Naive thymus-derived CD4-positive, alpha-beta T cell (primary cell): ENCODE measurements around the gene P2RX3. TPM values are rescaled to one million over a fixed set of nuclear protein-coding genes. Genes with fewer than 3 reads are reported as not detected.

ENCODE experiments used
- ATAC-seq: fragments of 150-1000 bp; cut with Tn5 transposase; 2 replicates; pipeline ENCODE4 v1.10.0; 2021; ENCODE audit warnings: mild to moderate bottlenecking, moderate library complexity
- CTCF ChIA-PET: fragments of 350-600 bp; sonication (Branson Sonifier 250); formaldehyde crosslinking; loops from one replicate; lab custom pipeline; 2021; ENCODE audit warnings: antibody characterized with exemption; lab: Charles Lee
- POLR2A ChIA-PET: fragments of 350-600 bp; sonication (Branson Sonifier 250); formaldehyde crosslinking; loops from one replicate; lab custom pipeline; 2021; ENCODE audit warnings: antibody characterized with exemption, inconsistent platforms; lab: Charles Lee
- DNase-seq, 9 donors: peaks; one replicate each; pipeline versions ENCODE4 v3.0.0 to v3.0.0-alpha.2; 2020 to 2022; ENCODE audit warnings: mixed read lengths in 1 of 9
- H3K27ac ChIP-seq: one replicate; pipeline ENCODE4 v1.7.0; 2013; ENCODE audit warnings: mild to moderate bottlenecking, low read depth, low read length, moderate library complexity
- H3K27me3 ChIP-seq, 2 donors: one replicate each; pipeline ENCODE4 v1.7.0; 2013; ENCODE audit warnings: low read length in 2 of 2, mild to moderate bottlenecking in 2 of 2, moderate library complexity in 2 of 2; ENCODE audit not compliant: control insufficient read depth in 2 of 2, insufficient read depth in 2 of 2
- H3K36me3 ChIP-seq, 3 experiments: 1 replicate in 2 of 3; 2 replicates in 1 of 3; pipeline ENCODE4 v1.7.0; 2013; ENCODE audit warnings: low read length in 3 of 3, mild to moderate bottlenecking in 3 of 3, moderate library complexity in 1 of 3; ENCODE audit not compliant: insufficient read depth in 3 of 3, control insufficient read depth in 2 of 3
- H3K4me1 ChIP-seq, 2 donors: one replicate each; pipeline ENCODE4 v1.7.0; 2013; ENCODE audit warnings: low read length in 2 of 2, mild to moderate bottlenecking in 2 of 2, moderate library complexity in 1 of 2; ENCODE audit not compliant: control insufficient read depth in 2 of 2, insufficient read depth in 2 of 2
- H3K4me3 ChIP-seq: 2 replicates; pipeline ENCODE4 v1.7.0; 2013; ENCODE audit warnings: mild to moderate bottlenecking, low read length
- H3K9me3 ChIP-seq, 3 experiments: 1 replicate in 2 of 3; 2 replicates in 1 of 3; pipeline ENCODE4 v1.7.0; 2013; ENCODE audit warnings: low read length in 3 of 3; ENCODE audit not compliant: control insufficient read depth in 2 of 3
- H3K27ac Mint-ChIP-seq, 9 donors: one replicate each; pipeline ENCODE4 v1.8.0; 2020 to 2022; ENCODE audit warnings: mixed read lengths in 9 of 9, mild to moderate bottlenecking in 8 of 9, moderate library complexity in 5 of 9, inconsistent platforms in 2 of 9
- H3K27me3 Mint-ChIP-seq, 5 donors: one replicate each; pipeline ENCODE4 v1.8.0; 2021 to 2022; ENCODE audit warnings: mixed read lengths in 5 of 5, mild to moderate bottlenecking in 1 of 5
- H3K36me3 Mint-ChIP-seq, 5 donors: one replicate each; pipeline ENCODE4 v1.8.0; 2020 to 2022; ENCODE audit warnings: mixed read lengths in 5 of 5, mild to moderate bottlenecking in 3 of 5, inconsistent platforms in 1 of 5
- H3K4me1 Mint-ChIP-seq, 7 donors: one replicate each; pipeline ENCODE4 v1.8.0; 2020 to 2022; ENCODE audit warnings: mixed read lengths in 7 of 7, mild to moderate bottlenecking in 3 of 7, inconsistent platforms in 1 of 7
- H3K4me3 Mint-ChIP-seq, 10 donors: one replicate each; pipeline ENCODE4 v1.8.0; 2020 to 2022; ENCODE audit warnings: mild to moderate bottlenecking in 10 of 10, mixed read lengths in 10 of 10, moderate library complexity in 6 of 10, inconsistent platforms in 2 of 10
- H3K9me3 Mint-ChIP-seq, 11 donors: one replicate each; pipeline ENCODE4 v1.8.0; 2020 to 2022; ENCODE audit warnings: mixed read lengths in 11 of 11, mild to moderate bottlenecking in 4 of 11, inconsistent platforms in 1 of 11, moderate library complexity in 1 of 11
- intact Hi-C, 2 donors: fragments of 100-400 bp; cut with micrococcal nuclease; formaldehyde crosslinking; loops; one replicate each; pipeline ENCODE4 v1.15.1; 2023
- polyA plus RNA-seq, 2 donors: library from polyadenylated mRNA; unstranded; fragments of 300-500 nt; fragmentation: Illumina TruSeq; gene quantifications; one replicate each; pipeline ENCODE4 v1.2.3, GENCODE V29; 2021
- total RNA-seq, 6 experiments: library from RNA in 5 of 6; stranded (reverse) in 5 of 6; gene quantifications; 1 replicate in 5 of 6; 2 replicates in 1 of 6; pipeline ENCODE4 v1.2.3 and lab custom pipeline; 2021 to 2026

The P2RX3 gene
- total and polyA plus RNA-seq, 7 experiments from 2014 or later, result not detected

DNA sequence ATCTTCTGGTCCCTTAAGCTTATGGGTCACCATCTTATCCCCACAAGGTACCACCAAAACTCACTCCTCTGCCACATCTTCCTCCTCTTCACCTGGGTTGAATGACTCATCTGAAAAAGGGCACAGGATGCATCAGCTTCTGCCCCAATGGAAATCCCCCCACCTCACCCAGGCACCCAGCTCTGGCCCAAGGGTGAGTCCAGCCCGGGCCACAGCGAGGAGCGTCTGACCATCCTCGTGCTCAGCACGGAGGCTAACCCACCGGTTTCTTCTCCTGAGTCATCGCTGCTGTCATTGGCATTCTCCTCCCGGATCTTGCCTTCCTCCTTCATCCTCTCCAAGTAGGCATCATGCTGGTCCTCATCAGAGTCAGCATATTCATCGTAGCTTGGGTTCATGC is 8.1 kb upstream of the P2RX3 start:
- CTCF ChIA-PET, result interaction anchor here (0.9 kb wide), 1 partner anchor 1194 kb away, joined by 3 read pairs; no protein-coding TSS in a partner anchor
- H3K4me1 Mint-ChIP-seq, result peaks cover 28 to 69% (median 48%) of the 10 kb centered on the region in 7 donors

DNA sequence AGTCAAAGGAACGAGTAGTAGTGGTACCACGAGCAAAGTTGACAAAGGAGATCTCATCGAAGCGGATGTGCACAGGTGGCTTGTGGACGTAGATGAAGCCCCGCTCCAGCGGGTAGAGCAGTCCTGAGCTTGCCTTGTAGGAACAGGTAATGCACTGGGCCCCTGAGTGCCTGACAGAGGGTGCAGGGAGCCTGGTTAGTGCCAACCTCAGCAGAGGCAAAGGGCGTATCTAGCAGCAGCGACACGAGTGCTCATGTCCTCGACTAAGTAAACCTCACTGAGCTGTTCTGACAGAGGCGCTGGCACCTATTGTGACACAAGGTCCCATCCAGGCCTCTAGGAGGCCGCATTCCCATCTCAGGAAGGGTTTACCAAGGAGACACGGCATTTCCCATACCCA is 6.4 kb upstream of the P2RX3 start:
- H3K4me1 Mint-ChIP-seq, result peaks cover 19 to 63% (median 44%) of the 10 kb centered on the region in 7 donors
- Histone ChIP-seq H3K27me3 (no peaks in the 10 kb centered on the region), H3K4me3 (no peak overlapping the region), H3K27ac (no peak overlapping the region), H3K9me3 (no peaks in the 10 kb centered on the region), H3K36me3 (peaks cover 23 to 65% (median 36%) of the 10 kb centered on the region in 3 experiments), H3K4me1 (peaks cover 15 to 17% of the 10 kb centered on the region in 2 donors)
- ATAC-seq, result no peak
- ChIA-PET POLR2A (no interaction called here), CTCF (no interaction called here)
- H3K27ac Mint-ChIP-seq, result no peak overlapping the region
- no peaks in the 10 kb centered on the region for H3K9me3 Mint-ChIP-seq
- peaks cover 20 to 49% (median 41%) of the 10 kb centered on the region in 5 donors for H3K36me3 Mint-ChIP-seq
- H3K4me3 Mint-ChIP-seq, result peak overlapping the region in 1 of 10 donors; percentile 17
- intact Hi-C loops, result no loop called here
- DNase-seq, result no peak
- no peaks in the 10 kb centered on the region for H3K27me3 Mint-ChIP-seq

More for the DNA sequence above, 8.1 kb upstream of the P2RX3 start:
- Histone ChIP-seq H3K36me3 (peaks cover 23 to 69% (median 36%) of the 10 kb centered on the region in 3 experiments), H3K4me1 (peaks cover 15 to 18% of the 10 kb centered on the region in 2 donors), H3K27me3 (no peaks in the 10 kb centered on the region), H3K27ac (no peak overlapping the region), H3K4me3 (no peak overlapping the region), H3K9me3 (no peaks in the 10 kb centered on the region)
- Mint-ChIP-seq H3K27me3 (no peaks in the 10 kb centered on the region), H3K4me3 (no peak overlapping the region), H3K27ac (no peak overlapping the region), H3K36me3 (peaks cover 21 to 53% (median 43%) of the 10 kb centered on the region in 5 donors), H3K9me3 (no peaks in the 10 kb centered on the region)
- ATAC-seq, result no peak
- intact Hi-C loops, result no loop called here
- POLR2A ChIA-PET, result no interaction called here
- DNase-seq, result no peak

DNA sequence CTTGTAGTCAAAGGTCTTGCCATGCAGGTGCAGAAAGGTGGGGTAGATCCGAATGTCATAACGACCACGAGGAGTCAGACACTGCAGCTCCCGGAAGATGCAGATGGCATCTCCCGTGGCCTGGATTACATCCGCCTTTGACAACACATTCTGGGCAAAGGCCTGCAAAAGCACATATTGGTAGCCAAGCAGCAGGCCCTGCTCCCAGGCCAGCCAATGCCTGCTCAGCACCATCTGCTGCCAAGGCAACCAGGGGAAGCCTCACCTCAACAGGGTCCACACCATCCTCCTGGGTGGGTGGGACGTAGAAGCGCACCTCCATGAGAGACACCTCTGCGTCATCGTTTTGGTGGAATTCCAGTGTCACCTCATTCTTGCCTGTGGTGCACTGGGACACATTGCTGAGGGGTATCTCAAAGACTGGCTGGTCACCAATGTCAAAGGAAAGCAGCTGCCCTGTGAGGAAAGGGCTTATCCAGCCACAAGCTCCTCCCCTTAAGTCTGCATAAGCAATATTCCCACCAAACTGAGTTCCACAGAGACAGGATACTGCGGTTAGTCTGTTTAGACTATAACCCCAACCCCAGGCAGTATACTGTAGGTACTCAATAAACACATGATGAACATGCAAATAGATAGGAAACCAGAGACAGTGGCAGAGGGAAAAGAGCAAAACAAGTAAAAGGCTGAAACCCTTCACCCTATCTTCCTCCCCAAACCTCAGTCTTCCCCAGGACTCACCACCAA is 5.3 kb upstream of the P2RX3 start:
- Histone ChIP-seq H3K4me3 (no peak overlapping the region), H3K9me3 (no peaks in the 10 kb centered on the region), H3K4me1 (peaks cover 15 to 19% of the 10 kb centered on the region in 2 donors), H3K27ac (peak overlapping the region; percentile 4), H3K36me3 (peaks cover 23 to 53% (median 29%) of the 10 kb centered on the region in 3 experiments), H3K27me3 (no peaks in the 10 kb centered on the region)
- ATAC-seq, result no peak
- Mint-ChIP-seq H3K4me1 (peaks cover 19 to 55% (median 35%) of the 10 kb centered on the region in 7 donors), H3K27ac (peak overlapping the region in 3 of 9 donors; percentile 6 to 52 (median 28)), H3K4me3 (peak overlapping the region in 1 of 10 donors; percentile 33), H3K9me3 (no peaks in the 10 kb centered on the region), H3K27me3 (no peaks in the 10 kb centered on the region), H3K36me3 (peaks cover 10 to 38% (median 30%) of the 10 kb centered on the region in 5 donors)
- CTCF ChIA-PET, result interaction anchor here (0.8 kb wide), 1 partner anchor 10 kb away, joined by 3 read pairs; no protein-coding TSS in a partner anchor
- intact Hi-C loops, result no loop called here
- POLR2A ChIA-PET, result interaction anchor here (0.9 kb wide), 1 partner anchor 198 kb away, joined by 3 read pairs; no protein-coding TSS in a partner anchor
- DNase-seq, result no peak

DNA sequence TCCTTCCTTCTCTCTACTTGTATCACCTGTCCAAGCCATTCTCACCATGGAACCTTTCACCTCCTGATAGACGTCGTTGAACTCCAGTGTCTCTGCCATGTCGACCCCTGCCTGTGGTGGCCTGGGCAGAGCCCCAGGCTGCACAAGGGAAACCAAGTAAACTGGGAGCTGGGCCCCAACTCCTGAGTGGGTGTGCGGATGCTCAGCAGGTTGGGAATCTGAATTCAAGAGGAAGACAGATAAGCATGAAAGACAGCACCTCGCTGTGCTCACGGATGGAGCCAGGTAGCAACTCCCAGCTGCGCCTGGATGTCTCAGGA is 3.2 kb upstream of the P2RX3 start:
- Mint-ChIP-seq H3K36me3 (peaks cover 5 to 25% (median 17%) of the 10 kb centered on the region in 5 donors), H3K27ac (peak overlapping the region; percentile 91 to 100 (median 96)), H3K27me3 (peaks cover 0 to 2% (median 0%) of the 10 kb centered on the region in 5 donors), H3K9me3 (no peaks in the 10 kb centered on the region), H3K4me3 (peak overlapping the region; percentile 91 to 98 (median 94)), H3K4me1 (peaks cover 18 to 47% (median 35%) of the 10 kb centered on the region in 7 donors)
- H3K4me3 ChIP-seq, result peak overlapping the region; percentile 77
- ATAC-seq (no peak), DNase-seq (no peak)
- ChIA-PET CTCF (interaction anchor here (1.2 to 2.0 kb wide), 2 partner anchors 11 to 191 kb away, joined by 4 read pairs; no protein-coding TSS in a partner anchor), POLR2A (interaction anchor here (0.8 to 6.0 kb wide), 3 partner anchors 10 to 407 kb away, joined by 3 to 94 read pairs (median 4); partner anchors contain the start of genes SELENOH and TNKS1BP1)
- peak overlapping the region; percentile 91 for H3K27ac ChIP-seq
- no peaks in the 10 kb centered on the region for H3K27me3 ChIP-seq
- intact Hi-C loops, result loop anchor here (1.0 to 5.0 kb wide), 11 partner anchors 10 to 1243 kb away; partner anchors contain the start of genes CLP1 (in 2 of the 2), SELENOH (in 2 of the 2), TIMM10 (in 2 of the 2) and LPXN (in 1 of the 2)
- H3K4me1 ChIP-seq, result peaks cover 15 to 19% of the 10 kb centered on the region in 2 donors
- H3K36me3 ChIP-seq, result peaks cover 14 to 34% (median 21%) of the 10 kb centered on the region in 3 experiments
- H3K9me3 ChIP-seq, result no peaks in the 10 kb centered on the region

DNA sequence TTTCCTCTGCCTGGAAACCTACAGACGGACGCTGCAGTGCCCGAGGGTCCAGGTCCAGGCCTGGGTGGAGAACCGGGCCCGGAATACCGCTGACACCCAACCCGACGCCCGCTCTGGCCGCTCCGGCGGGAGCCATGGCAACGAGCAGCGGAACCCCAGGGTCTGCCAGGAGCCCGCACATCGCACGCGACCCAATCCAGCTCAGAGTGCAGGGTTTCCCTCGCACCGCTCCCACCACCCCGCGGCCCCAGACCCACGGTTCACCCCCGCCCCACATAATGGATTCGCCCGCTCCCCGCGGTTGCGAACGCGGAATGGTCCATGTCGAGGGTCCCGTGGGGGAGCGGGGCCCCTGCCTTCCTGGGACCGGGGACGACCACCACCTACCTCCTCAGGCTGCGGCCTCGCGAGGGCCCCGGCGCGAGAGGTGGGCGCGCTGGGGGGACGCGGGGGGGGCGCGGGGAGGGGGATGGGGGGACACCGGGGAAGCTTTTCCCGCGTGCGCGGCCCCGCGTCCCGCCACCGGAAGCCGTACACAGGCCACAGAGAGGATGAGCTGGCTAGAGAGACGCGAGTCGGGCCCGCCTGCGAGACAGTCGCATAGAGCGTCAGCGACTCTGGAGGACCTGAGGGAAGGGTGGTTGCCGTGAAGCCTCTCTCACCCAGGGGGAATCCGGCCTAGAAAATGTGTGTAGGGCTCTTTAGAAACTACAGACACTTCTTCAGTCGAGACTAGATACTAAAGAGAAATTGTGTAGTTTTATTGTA is 2.6 kb upstream of the P2RX3 start, which contains the start of gene SSRP1:
TSS of gene SSRP1 (minus strand) at position 550 of the 768 bp plus-strand sequence. CDS start 771 bp downstream, outside the sequence.
- H3K4me1 Mint-ChIP-seq, result peaks cover 18 to 44% (median 35%) of the 10 kb centered on the region in 7 donors
- DNase-seq, result peak; percentile 64 to 90 (median 85)
- peak within 1 kb of the TSS; percentile 96 to 100 (median 99) for H3K27ac Mint-ChIP-seq
- CTCF ChIA-PET, result interaction anchor here (0.6 to 2.0 kb wide), 5 partner anchors 10 to 1192 kb away, joined by 3 to 4 read pairs (median 4); partner anchors contain the start of gene TNKS1BP1
- H3K9me3 ChIP-seq, result no peaks in the 10 kb centered on the region
- H3K9me3 Mint-ChIP-seq, result no peaks in the 10 kb centered on the region
- H3K4me1 ChIP-seq, result peaks cover 15 to 19% of the 10 kb centered on the region in 2 donors
- peaks cover 14 to 29% (median 17%) of the 10 kb centered on the region in 3 experiments for H3K36me3 ChIP-seq
- H3K27me3 ChIP-seq, result no peaks in the 10 kb centered on the region
- intact Hi-C loops, result loop anchor here (1.0 to 5.0 kb wide), 12 partner anchors 10 to 1243 kb away; partner anchors contain the start of genes CLP1 (in 2 of the 2), SELENOH (in 2 of the 2), TIMM10 (in 2 of the 2) and LPXN (in 1 of the 2)
- H3K4me3 ChIP-seq, result peak within 1 kb of the TSS; percentile 77
- POLR2A ChIA-PET, result interaction anchor here (0.5 to 6.0 kb wide), 5 partner anchors 10 to 406 kb away, joined by 3 to 94 read pairs (median 3); partner anchors contain the start of genes SELENOH and TNKS1BP1
- peaks cover 0 to 2% (median 0%) of the 10 kb centered on the region in 5 donors for H3K27me3 Mint-ChIP-seq
- peak within 1 kb of the TSS; percentile 91 to 98 (median 96) for H3K4me3 Mint-ChIP-seq
- ATAC-seq, result peak; percentile 99
- H3K36me3 Mint-ChIP-seq, result peaks cover 5 to 20% (median 12%) of the 10 kb centered on the region in 5 donors
- H3K27ac ChIP-seq, result peak within 1 kb of the TSS; percentile 91
